Panc1 (cell line): ENCODE data around the gene TXNIP.

Source experiments
- CTCF ChIP-seq: fragments of 450-650 bp; IDR thresholded peaks from 2 replicates; pipeline ENCODE4 v1.5.1; 2017; ENCODE audit warnings: mild to moderate bottlenecking
- POLR2AphosphoS5 ChIP-seq: IDR thresholded peaks from 2 replicates; pipeline ENCODE4 v1.6.1; 2012; ENCODE audit warnings: mild to moderate bottlenecking, low read depth, low read length, moderate library complexity
- REST ChIP-seq, 2 experiments: IDR thresholded peaks; 2 replicates each; pipeline ENCODE4 v1.6.1; 2011 to 2012; ENCODE audit warnings: low read depth in 2 of 2, control low read depth in 1 of 2, low read length in 1 of 2, mild to moderate bottlenecking in 1 of 2, moderate library complexity in 1 of 2; ENCODE audit not compliant: insufficient read depth in 1 of 2

- TF ChIP-seq CTCF (no peak), REST (IDR thresholded peaks at IDR 0.05; ENCODE audit: insufficient read depth in 1 of 2, low read depth in 2 of 2, low read length in 1 of 2) (no peak), POLR2AphosphoS5 (no peak)
Measured at GRCh38 chr1:145979746-145980456, 16.5 kb downstream of the TXNIP start.
